Endothelial cell of umbilical vein (primary cell): ENCODE data around the gene HPSE2. TPM values are rescaled to one million over a fixed set of nuclear protein-coding genes. Genes with fewer than 3 reads are reported as not detected.

ENCODE experiments used
- BruUV-seq: library from RNA; stranded (reverse); fragments of 400-500 nt; replicated peaks from 2 replicates; lab custom pipeline; 2021; lab: Mats Ljungman, UMichigan
- CTCF ChIA-PET: fragments of 300-600, 350-600 bp; sonication (Branson Sonifier 250); formaldehyde crosslinking; loops from one replicate; lab custom pipeline; 2021; ENCODE audit warnings: antibody characterized with exemption, inconsistent platforms; lab: Charles Lee
- POLR2A ChIA-PET: fragments of 300-600, 350-600 bp; sonication (Branson Sonifier 250); formaldehyde crosslinking; loops from one replicate; lab custom pipeline; 2021; ENCODE audit warnings: antibody characterized with exemption, inconsistent platforms; lab: Charles Lee
- DNase-seq: peaks from one replicate; pipeline ENCODE4 v3.0.0-alpha.2; 2011; ENCODE audit warnings: low read depth, low spot score
- FAIRE-seq: peaks from 2 replicates; lab custom pipeline; 2011; peaks lifted over from hg19 to GRCh38; lab: Jason Lieb, UNC
- H2AFZ ChIP-seq: 2 replicates; pipeline ENCODE4 v1.6.0; 2012; ENCODE audit warnings: low read depth, low read length, control low read depth, inconsistent platforms
- H3K27ac ChIP-seq: 2 replicates; pipeline ENCODE4 v1.5.1; 2011; ENCODE audit warnings: low read depth, mild to moderate bottlenecking, control low read depth, low read length, moderate library complexity; ENCODE audit not compliant: insufficient read depth
- H3K27me3 ChIP-seq, 2 experiments: 2 replicates each; pipeline versions ENCODE4 v1.6.0 to v1.6.1; 2011; ENCODE audit warnings: low read length in 2 of 2, mixed read lengths in 1 of 2; ENCODE audit not compliant: control insufficient read depth in 2 of 2, insufficient read depth in 2 of 2
- H3K36me3 ChIP-seq, 2 experiments: 2 replicates in 1 of 2; 3 replicates in 1 of 2; pipeline ENCODE4 v1.5.1; 2011; ENCODE audit warnings: low read length in 2 of 2, mild to moderate bottlenecking in 1 of 2, moderate library complexity in 1 of 2; ENCODE audit not compliant: control insufficient read depth in 2 of 2, insufficient read depth in 2 of 2; ENCODE audit errors: extremely low read depth in 1 of 2
- H3K4me1 ChIP-seq: 3 replicates; pipeline ENCODE4 v1.5.1; 2011; ENCODE audit warnings: mild to moderate bottlenecking, low read length; ENCODE audit not compliant: control insufficient read depth, insufficient read depth; ENCODE audit errors: extremely low read depth
- H3K4me2 ChIP-seq: 2 replicates; pipeline ENCODE4 v1.6.1; 2011; ENCODE audit warnings: low read length, control low read depth, mixed read lengths; ENCODE audit not compliant: insufficient read depth
- H3K4me3 ChIP-seq, 3 experiments: fragments of 200-600 bp in 1 of 3; sonication (generic), shearing (Covaris generic) in 1 of 3; replicated peaks in 1 of 3; 2 replicates each; pipeline ENCODE4 v1.5.1; 2011 to 2016; ENCODE audit warnings: control low read depth in 3 of 3, low read length in 3 of 3, mild to moderate bottlenecking in 2 of 3, inconsistent platforms in 1 of 3, low read depth in 1 of 3, moderate library complexity in 1 of 3; ENCODE audit not compliant: insufficient read depth in 1 of 3
- H3K79me2 ChIP-seq: 2 replicates; pipeline ENCODE4 v1.6.0; 2012; ENCODE audit warnings: low read length, inconsistent platforms; ENCODE audit not compliant: control insufficient read depth, insufficient read depth
- H3K9ac ChIP-seq: replicated peaks from 2 replicates; pipeline ENCODE3; 2011; ENCODE audit warnings: low read length, control low read depth; ENCODE audit not compliant: insufficient read depth; ENCODE audit errors: extremely low read depth
- H3K9me1 ChIP-seq: replicated peaks from 3 replicates; pipeline ENCODE4 v1.6.0; 2011; ENCODE audit warnings: mild to moderate bottlenecking, low read length; ENCODE audit not compliant: control insufficient read depth, insufficient read depth; ENCODE audit errors: extremely low read depth
- H3K9me3 ChIP-seq: replicated peaks from 2 replicates; pipeline ENCODE4 v1.5.1; 2012; ENCODE audit warnings: low read length, inconsistent platforms; ENCODE audit not compliant: control insufficient read depth, insufficient read depth
- H4K20me1 ChIP-seq: replicated peaks from 2 replicates; pipeline ENCODE3; 2011; ENCODE audit warnings: mild to moderate bottlenecking, low read length; ENCODE audit not compliant: control insufficient read depth, insufficient read depth; ENCODE audit errors: extremely low read depth
- CTCF ChIP-seq, 2 donors: IDR thresholded peaks; 1 replicate in 1 of 2; 2 replicates in 1 of 2; pipeline ENCODE4 v1.5.1; 2011; ENCODE audit warnings: low read length in 2 of 2, mild to moderate bottlenecking in 2 of 2, moderate library complexity in 2 of 2, control low read depth in 1 of 2, inconsistent platforms in 1 of 2, low read depth in 1 of 2; ENCODE audit not compliant: insufficient read depth in 1 of 2; ENCODE audit errors: extremely low read depth in 1 of 2
- EZH2 ChIP-seq: IDR thresholded peaks from 2 replicates; pipeline ENCODE4 v1.6.1; 2012; ENCODE audit warnings: borderline replicate concordance, low read depth, mild to moderate bottlenecking, moderate library complexity, low read length, inconsistent platforms; ENCODE audit not compliant: severe bottlenecking
- FOS ChIP-seq: IDR thresholded peaks from 2 replicates; pipeline ENCODE4 v1.6.1; 2011; ENCODE audit warnings: mild to moderate bottlenecking, low read length, moderate library complexity, borderline replicate concordance; ENCODE audit not compliant: insufficient read depth
- GATA2 ChIP-seq: IDR thresholded peaks from 2 replicates; pipeline ENCODE4 v1.7.0; 2011; ENCODE audit warnings: low read depth, mild to moderate bottlenecking, moderate library complexity, mixed read lengths, low read length; ENCODE audit not compliant: insufficient read length, insufficient read depth
- JUN ChIP-seq: IDR thresholded peaks from 2 replicates; pipeline ENCODE4 v1.6.1; 2011; ENCODE audit warnings: borderline replicate concordance, low read depth; ENCODE audit not compliant: insufficient read length, insufficient read depth
- MAX ChIP-seq: IDR thresholded peaks from 2 replicates; pipeline ENCODE4 v1.6.1; 2011; ENCODE audit not compliant: insufficient read depth, insufficient read length
- POLR2A ChIP-seq: IDR thresholded peaks from 2 replicates; pipeline ENCODE4 v1.6.1; 2012; ENCODE audit warnings: low read depth, mild to moderate bottlenecking, control low read depth, low read length
- POLR2AphosphoS5 ChIP-seq: IDR thresholded peaks from 2 replicates; pipeline ENCODE4 v1.6.1; 2012; ENCODE audit warnings: low read depth, mild to moderate bottlenecking, control low read depth, low read length, moderate library complexity; ENCODE audit not compliant: insufficient read depth
- dilution Hi-C: fragments of 300-500 bp; cut with MboI; formaldehyde crosslinking; loops from one replicate; pipeline ENCODE4 v1.15.0; 2019; ENCODE audit warnings: low sequenced_read_pairs; ENCODE audit not compliant: extremely low pct_ligation_motif_present
- intact Hi-C: fragments of 100-400 bp; cut with micrococcal nuclease; formaldehyde crosslinking; loops from one replicate; pipeline ENCODE4 v1.10.0; 2022
- polyA plus RNA-seq, 4 experiments: library from polyadenylated mRNA; depleted of rRNA in 3 of 4; stranded (reverse) in 3 of 4; unstranded in 1 of 4; fragments of >200 nt; gene quantifications; 2 replicates each; pipeline versions ENCODE4 v1.2.1 to v1.2.3, GENCODE V29; 2011 to 2012; ENCODE audit warnings: missing spikeins in 1 of 4
- total RNA-seq: library from RNA; stranded (reverse); gene quantifications from 2 replicates; pipeline ENCODE4 v1.2.3, GENCODE V29; 2021

Gene HPSE2
- total and polyA plus RNA-seq, 2 donors (not counting 3 experiments of a cell fraction or from before 2014, with no cell fraction given) = not detected

GRCh38 chr10:98910048-98910447 lies 325.6 kb downstream of the HPSE2 start:
- Histone ChIP-seq H3K9me3 (peaks cover 2% of the 10 kb centered on the region), H3K9ac (no peak overlapping the region), H3K4me3 (no peak overlapping the region), H3K36me3 (no peaks in the 10 kb centered on the region), H3K4me2 (no peak overlapping the region), H2AFZ (no peak overlapping the region), H3K9me1 (no peaks in the 10 kb centered on the region), H3K79me2 (no peaks in the 10 kb centered on the region), H3K27me3 (no peaks in the 10 kb centered on the region), H4K20me1 (no peaks in the 10 kb centered on the region), H3K27ac (no peak overlapping the region), H3K4me1 (no peaks in the 10 kb centered on the region)
- intact Hi-C loops (no loop called here), dilution Hi-C loops (no loop called here)
- ChIA-PET CTCF (no interaction called here), POLR2A (no interaction called here)
- FAIRE-seq (no peak), DNase-seq (no peak)
- no TSS peak for BruUV-seq
- TF ChIP-seq MAX (no peak), GATA2 (no peak), POLR2AphosphoS5 (no peak), CTCF (IDR thresholded peaks at IDR 0.05; ENCODE audit: extremely low read depth in 1 of 2, insufficient read depth in 1 of 2, low read depth in 1 of 2, low read length in 2 of 2) (no peak), POLR2A (no peak), JUN (no peak), EZH2 (no peak), FOS (no peak)
